ENCODE measurements around the gene MUS81.
"Not testable (repeated sequence)": the region's sequence is repeated elsewhere in the genome, so short reads cannot be mapped to it uniquely, and the experiment has no call there.

The MUS81 gene

GRCh38 chr11:65847746-65848145 lies 12.5 kb upstream of the MUS81 start:
- H3K4me3 ChIP-seq (ENCODE audit: control insufficient read depth, low read depth, low read length): no peak overlapping the region
- no peak for DNase-seq (ENCODE audit: low read depth)
- TF ChIP-seq, protein P1, sequence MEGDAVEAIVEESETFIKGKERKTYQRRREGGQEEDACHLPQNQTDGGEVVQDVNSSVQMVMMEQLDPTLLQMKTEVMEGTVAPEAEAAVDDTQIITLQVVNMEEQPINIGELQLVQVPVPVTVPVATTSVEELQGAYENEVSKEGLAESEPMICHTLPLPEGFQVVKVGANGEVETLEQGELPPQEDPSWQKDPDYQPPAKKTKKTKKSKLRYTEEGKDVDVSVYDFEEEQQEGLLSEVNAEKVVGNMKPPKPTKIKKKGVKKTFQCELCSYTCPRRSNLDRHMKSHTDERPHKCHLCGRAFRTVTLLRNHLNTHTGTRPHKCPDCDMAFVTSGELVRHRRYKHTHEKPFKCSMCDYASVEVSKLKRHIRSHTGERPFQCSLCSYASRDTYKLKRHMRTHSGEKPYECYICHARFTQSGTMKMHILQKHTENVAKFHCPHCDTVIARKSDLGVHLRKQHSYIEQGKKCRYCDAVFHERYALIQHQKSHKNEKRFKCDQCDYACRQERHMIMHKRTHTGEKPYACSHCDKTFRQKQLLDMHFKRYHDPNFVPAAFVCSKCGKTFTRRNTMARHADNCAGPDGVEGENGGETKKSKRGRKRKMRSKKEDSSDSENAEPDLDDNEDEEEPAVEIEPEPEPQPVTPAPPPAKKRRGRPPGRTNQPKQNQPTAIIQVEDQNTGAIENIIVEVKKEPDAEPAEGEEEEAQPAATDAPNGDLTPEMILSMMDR (IDR thresholded peaks at IDR 0.05; ENCODE audit: control insufficient read depth, insufficient read depth, low read depth, low read length, missing control alignments): no peak

DNA sequence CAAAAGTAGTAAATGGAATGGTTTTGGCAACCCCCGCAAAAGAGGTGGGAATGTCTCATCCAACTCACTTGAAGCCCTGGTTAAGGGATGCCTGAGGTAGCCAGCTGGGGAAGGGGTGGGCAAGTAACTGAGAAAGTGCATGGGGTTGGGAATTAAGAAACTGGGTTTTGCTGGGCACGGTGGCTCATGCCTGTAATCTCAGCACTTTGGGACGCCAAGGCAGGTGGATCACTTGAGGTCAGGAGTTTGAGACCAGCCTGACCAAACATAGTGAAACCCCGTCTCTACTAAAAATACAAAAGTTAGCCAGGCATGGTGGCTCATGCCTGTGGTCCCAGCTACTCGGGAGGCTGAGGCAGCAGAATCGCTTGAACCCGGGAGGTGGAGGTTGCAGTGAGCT lies 11.5 kb upstream of the MUS81 start:
- H3K4me3 ChIP-seq (ENCODE audit: control insufficient read depth, low read depth, low read length); DNase-seq (ENCODE audit: low read depth): not testable (repeated sequence)

DNA sequence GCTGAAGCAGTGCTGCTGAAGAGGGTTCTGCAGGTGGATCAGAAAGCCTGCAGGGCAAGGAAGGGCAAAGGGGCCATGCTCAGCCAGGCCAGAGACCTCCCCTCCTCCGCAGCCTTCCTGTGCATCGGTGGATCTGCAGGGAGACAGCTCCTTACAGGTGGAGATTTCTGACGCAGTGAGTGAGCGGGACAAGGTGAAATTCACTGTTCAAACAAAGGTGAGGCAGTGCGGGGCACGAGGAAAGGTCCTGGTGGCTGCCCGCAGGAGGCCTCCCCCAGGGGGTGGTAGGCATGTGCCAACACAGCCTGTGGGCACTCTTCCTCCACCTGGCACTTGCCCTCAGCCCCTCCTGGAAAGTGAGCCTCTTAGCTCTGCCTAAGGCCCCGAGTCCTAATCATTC lies 10.9 kb upstream of the MUS81 start:
- H3K4me3 ChIP-seq (ENCODE audit: control insufficient read depth, low read depth, low read length): no peak overlapping the region
- TF ChIP-seq, protein P1 (IDR thresholded peaks at IDR 0.05; ENCODE audit: control insufficient read depth, insufficient read depth, low read depth, low read length, missing control alignments): no peak
- no peak for DNase-seq (ENCODE audit: low read depth)

DNA sequence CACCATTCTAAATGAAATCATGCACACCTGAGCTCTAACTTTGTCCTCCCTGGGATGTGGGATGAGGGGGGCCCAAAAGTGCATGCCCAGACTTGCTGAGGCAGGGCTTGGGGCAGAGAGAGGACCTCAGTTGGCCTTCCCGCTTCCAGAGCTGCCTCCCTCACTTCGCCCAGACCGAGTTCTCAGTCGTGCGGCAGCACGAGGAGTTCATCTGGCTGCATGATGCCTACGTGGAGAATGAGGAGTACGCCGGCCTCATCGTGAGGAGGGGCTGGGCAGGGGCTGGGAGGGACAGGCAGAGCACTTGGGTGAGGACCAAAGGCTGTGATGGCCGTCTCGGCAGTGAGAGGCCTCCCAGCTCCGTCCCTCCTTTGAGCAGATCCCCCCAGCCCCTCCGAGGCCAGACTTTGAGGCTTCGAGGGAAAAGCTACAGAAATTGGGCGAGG lies 10.4 kb upstream of the MUS81 start:
- TF ChIP-seq, protein P1 (IDR thresholded peaks at IDR 0.05; ENCODE audit: control insufficient read depth, insufficient read depth, low read depth, low read length, missing control alignments): no peak
- no peak overlapping the region for H3K4me3 ChIP-seq (ENCODE audit: control insufficient read depth, low read depth, low read length)
- DNase-seq (ENCODE audit: low read depth): no peak

DNA sequence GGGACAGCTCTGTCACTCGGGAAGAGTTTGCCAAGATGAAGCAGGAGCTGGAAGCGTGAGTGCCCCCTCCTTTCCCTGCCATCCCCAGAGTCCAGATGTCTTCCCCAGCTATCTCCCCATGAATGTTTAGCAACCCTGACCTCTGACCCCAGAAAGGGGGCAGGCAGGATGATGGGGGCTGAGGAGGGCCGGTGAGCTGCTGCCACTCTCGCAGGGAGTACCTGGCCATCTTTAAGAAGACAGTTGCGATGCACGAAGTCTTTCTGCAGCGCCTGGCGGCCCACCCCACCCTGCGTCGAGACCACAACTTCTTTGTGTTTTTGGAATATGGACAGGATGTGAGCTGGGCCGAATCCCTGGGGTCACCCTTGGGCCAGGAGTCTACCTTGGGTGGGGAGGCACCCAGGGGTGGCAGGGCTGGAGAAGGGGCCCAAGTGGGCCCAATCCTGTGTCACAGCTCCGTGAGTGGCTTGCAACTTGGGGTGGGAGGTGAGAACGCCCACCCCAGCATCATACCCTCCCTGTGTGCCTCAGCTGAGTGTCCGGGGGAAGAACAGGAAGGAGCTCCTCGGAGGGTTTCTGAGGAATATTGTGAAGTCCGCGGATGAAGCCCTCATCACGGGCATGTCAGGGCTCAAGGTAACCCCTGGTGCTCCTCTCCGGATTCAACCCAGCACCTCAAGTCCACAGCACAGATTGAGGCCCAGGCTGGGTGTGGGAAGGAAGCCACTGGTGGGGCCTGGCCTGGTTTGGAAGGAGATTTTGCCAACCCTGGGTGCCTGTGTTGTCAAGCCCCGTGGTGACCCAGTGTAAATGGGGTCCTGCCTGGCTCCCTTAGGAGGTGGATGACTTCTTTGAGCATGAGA lies 9.8 kb upstream of the MUS81 start:
- no peak for DNase-seq (ENCODE audit: low read depth)
- TF ChIP-seq, protein P1 (IDR thresholded peaks at IDR 0.05; ENCODE audit: control insufficient read depth, insufficient read depth, low read depth, low read length, missing control alignments): no peak
- no peak overlapping the region for H3K4me3 ChIP-seq (ENCODE audit: control insufficient read depth, low read depth, low read length)

DNA sequence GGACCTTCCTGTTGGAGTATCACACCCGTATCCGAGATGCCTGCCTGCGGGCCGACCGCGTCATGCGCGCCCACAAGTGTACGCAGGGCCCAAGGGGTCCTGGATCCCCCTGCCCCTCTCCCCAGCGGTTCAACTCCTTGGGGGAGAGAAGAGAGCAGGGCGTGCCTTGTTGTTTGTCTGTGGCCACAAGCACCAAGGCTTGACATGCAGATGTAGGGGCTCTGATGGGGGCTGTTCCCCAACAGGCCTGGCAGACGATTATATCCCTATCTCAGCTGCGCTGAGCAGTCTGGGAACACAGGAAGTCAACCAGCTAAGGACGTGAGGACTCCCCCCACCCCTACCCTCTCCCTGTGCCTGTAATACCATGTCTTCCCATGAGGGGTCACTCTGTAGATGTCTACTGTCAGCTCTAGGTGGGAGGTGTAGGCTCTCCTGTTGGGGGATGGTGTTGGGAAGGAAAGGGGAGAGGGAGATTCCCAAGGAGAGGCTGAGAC lies 9.1 kb upstream of the MUS81 start:
- TF ChIP-seq, protein P1 (IDR thresholded peaks at IDR 0.05; ENCODE audit: control insufficient read depth, insufficient read depth, low read depth, low read length, missing control alignments): peak; percentile 47
- H3K4me3 ChIP-seq (ENCODE audit: control insufficient read depth, low read depth, low read length): no peak overlapping the region
- no peak for DNase-seq (ENCODE audit: low read depth)

- TF ChIP-seq, protein P1 (IDR thresholded peaks at IDR 0.05; ENCODE audit: control insufficient read depth, insufficient read depth, low read depth, low read length, missing control alignments): no peak
- DNase-seq (ENCODE audit: low read depth): no peak
- H3K4me3 ChIP-seq (ENCODE audit: control insufficient read depth, low read depth, low read length): no peak overlapping the region
Measured at GRCh38 chr11:65851811-65852507, 8.3 kb upstream of the MUS81 start.
